ENCODE results near the gene SEC24A.
A peak's percentile ranks its signal among the peaks of the same experiment; 100 is the strongest.
"Not testable (repeated sequence)": the region's sequence is repeated elsewhere in the genome, so short reads cannot be mapped to it uniquely, and the experiment has no call there.

SEC24A gene

DNA sequence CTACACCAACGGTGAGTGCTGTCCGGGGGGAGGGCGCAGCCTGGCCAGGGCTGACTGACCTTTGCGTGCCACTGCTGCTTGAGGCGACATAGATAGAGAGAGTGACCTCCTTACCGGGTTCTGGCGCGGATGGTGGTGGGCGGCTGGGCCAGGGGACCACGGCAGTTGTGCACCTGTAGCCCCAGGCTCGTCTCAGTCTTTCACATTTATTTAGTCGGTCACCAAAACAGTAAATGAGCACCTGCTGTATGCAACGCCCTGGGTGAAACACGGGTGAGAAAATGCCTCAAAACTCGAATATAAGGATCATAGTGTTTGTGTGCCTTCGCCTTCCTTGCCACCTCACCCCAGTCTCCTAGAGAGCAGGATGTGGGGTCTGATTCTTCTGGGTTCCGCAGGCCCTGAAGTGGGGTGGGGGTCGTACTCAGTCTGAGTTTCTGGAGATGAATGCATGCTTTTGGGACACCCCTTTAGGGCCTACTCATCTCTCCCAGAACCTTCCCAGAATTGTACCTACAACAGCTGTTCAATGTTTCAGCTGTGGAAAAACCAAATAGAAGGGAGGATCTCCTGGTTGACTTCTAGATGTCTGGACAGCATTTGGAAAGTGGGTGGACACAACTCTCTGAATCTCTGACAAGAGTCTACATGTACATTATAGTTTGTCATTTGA lies 714 bp downstream of the SEC24A start:
- no peaks in the 10 kb centered on the region for H3K9me3 ChIP-seq (replicated peaks; ENCODE audit: insufficient read depth, low read length)
- peaks cover 32% of the 10 kb centered on the region for H3F3A ChIP-seq (ENCODE audit: insufficient read depth, low read length)
- H3K4me1 ChIP-seq (ENCODE audit: low read length) = peaks cover 16% of the 10 kb centered on the region
- peak overlapping the region; percentile 97 for H3K9ac ChIP-seq (ENCODE audit: low read length)
- no peaks in the 10 kb centered on the region for H3K27me3 ChIP-seq (replicated peaks; ENCODE audit: insufficient read depth, low read length)
- H3K79me2 ChIP-seq (ENCODE audit: low read length) = peaks cover 68% of the 10 kb centered on the region
- TF ChIP-seq, protein P1, sequence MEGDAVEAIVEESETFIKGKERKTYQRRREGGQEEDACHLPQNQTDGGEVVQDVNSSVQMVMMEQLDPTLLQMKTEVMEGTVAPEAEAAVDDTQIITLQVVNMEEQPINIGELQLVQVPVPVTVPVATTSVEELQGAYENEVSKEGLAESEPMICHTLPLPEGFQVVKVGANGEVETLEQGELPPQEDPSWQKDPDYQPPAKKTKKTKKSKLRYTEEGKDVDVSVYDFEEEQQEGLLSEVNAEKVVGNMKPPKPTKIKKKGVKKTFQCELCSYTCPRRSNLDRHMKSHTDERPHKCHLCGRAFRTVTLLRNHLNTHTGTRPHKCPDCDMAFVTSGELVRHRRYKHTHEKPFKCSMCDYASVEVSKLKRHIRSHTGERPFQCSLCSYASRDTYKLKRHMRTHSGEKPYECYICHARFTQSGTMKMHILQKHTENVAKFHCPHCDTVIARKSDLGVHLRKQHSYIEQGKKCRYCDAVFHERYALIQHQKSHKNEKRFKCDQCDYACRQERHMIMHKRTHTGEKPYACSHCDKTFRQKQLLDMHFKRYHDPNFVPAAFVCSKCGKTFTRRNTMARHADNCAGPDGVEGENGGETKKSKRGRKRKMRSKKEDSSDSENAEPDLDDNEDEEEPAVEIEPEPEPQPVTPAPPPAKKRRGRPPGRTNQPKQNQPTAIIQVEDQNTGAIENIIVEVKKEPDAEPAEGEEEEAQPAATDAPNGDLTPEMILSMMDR (IDR thresholded peaks at IDR 0.05; ENCODE audit: low read length) = no peak
- TF ChIP-seq EZH2 (optimal IDR thresholded peaks at IDR 0.05; ENCODE audit: low read depth, low read length) = no peak
- TF ChIP-seq EZH2phosphoT487 (IDR thresholded peaks at IDR 0.05; ENCODE audit: low read length) = no peak
- peak overlapping the region; percentile 80 for H3K4me2 ChIP-seq (ENCODE audit: low read depth, low read length)
- H3K27ac ChIP-seq (ENCODE audit: low read length) = peak overlapping the region; percentile 99
- peak; percentile 12 for DNase-seq
- peak overlapping the region; percentile 31 for H2AFZ ChIP-seq (ENCODE audit: low read length)
- no peaks in the 10 kb centered on the region for H3K36me3 ChIP-seq (replicated peaks; ENCODE audit: insufficient read depth, low read length)
- peak overlapping the region; percentile 78 for H3K4me3 ChIP-seq (ENCODE audit: low read length)
- no peaks in the 10 kb centered on the region for H4K20me1 ChIP-seq (ENCODE audit: insufficient read depth, low read length)
- H3K9me2 ChIP-seq (replicated peaks; ENCODE audit: insufficient read depth, low read length) = no peaks in the 10 kb centered on the region

- Histone ChIP-seq H3F3A (ENCODE audit: insufficient read depth, low read length) (peaks cover 24% of the 10 kb centered on the region), H3K27ac (ENCODE audit: low read length) (peak overlapping the region; percentile 99; the same call in 1 of the 2 replicates), H3K4me2 (ENCODE audit: low read depth, low read length) (peak overlapping the region; percentile 80; the same call in 1 of the 2 replicates), H3K9ac (ENCODE audit: low read length) (peak overlapping the region; percentile 97; the same call in 1 of the 2 replicates), H3K79me2 (ENCODE audit: low read length) (peaks cover 74% of the 10 kb centered on the region), H3K4me3 (ENCODE audit: low read length) (peak overlapping the region; percentile 78)
- not testable (repeated sequence) for H3K4me1 ChIP-seq (ENCODE audit: low read length); H2AFZ ChIP-seq (ENCODE audit: low read length); H3K9me2 ChIP-seq (replicated peaks; ENCODE audit: insufficient read depth, low read length); H3K27me3 ChIP-seq (replicated peaks; ENCODE audit: insufficient read depth, low read length); DNase-seq; H3K36me3 ChIP-seq (replicated peaks; ENCODE audit: insufficient read depth, low read length); H4K20me1 ChIP-seq (ENCODE audit: insufficient read depth, low read length); H3K9me3 ChIP-seq (replicated peaks; ENCODE audit: insufficient read depth, low read length)
Observed at GRCh38 chr5:134650660-134651059, 2.1 kb downstream of the SEC24A start.

DNA sequence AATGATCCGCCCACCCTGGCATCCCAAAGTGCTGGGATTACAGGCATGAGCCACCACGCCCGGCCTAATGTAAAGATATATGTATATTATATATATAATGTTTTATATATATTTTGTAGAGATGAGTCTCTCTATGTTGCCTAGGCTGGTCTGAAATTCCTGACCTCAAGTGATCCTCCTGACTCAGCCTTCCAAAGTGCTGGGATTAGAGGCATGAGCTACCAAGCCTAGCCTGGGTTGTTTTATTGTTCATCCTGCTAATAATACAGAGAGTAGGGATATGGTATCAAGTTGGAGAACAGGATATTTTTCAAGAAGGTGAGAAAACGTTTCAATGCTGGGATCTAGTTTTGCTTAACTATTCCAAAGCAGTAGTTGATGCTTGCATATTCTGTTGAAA lies 2.9 kb downstream of the SEC24A start:
- H4K20me1 ChIP-seq (ENCODE audit: insufficient read depth, low read length) = no peaks in the 10 kb centered on the region
- H3K27me3 ChIP-seq (replicated peaks; ENCODE audit: insufficient read depth, low read length) = no peaks in the 10 kb centered on the region
- H3K4me2 ChIP-seq (ENCODE audit: low read depth, low read length) = no peak overlapping the region
- no peaks in the 10 kb centered on the region for H3K9me2 ChIP-seq (replicated peaks; ENCODE audit: insufficient read depth, low read length)
- H2AFZ ChIP-seq (ENCODE audit: low read length) = no peak overlapping the region
- DNase-seq = no peak
- no peaks in the 10 kb centered on the region for H3K36me3 ChIP-seq (replicated peaks; ENCODE audit: insufficient read depth, low read length)
- peaks cover 78% of the 10 kb centered on the region for H3K79me2 ChIP-seq (ENCODE audit: low read length)
- H3F3A ChIP-seq (ENCODE audit: insufficient read depth, low read length) = peaks cover 24% of the 10 kb centered on the region
- H3K9me3 ChIP-seq (replicated peaks; ENCODE audit: insufficient read depth, low read length) = no peaks in the 10 kb centered on the region
- H3K9ac ChIP-seq (ENCODE audit: low read length) = no peak overlapping the region
- no peaks in the 10 kb centered on the region for H3K4me1 ChIP-seq (ENCODE audit: low read length)
- no peak overlapping the region for H3K27ac ChIP-seq (ENCODE audit: low read length)
- no peak overlapping the region for H3K4me3 ChIP-seq (ENCODE audit: low read length)
- TF ChIP-seq EZH2phosphoT487 (IDR thresholded peaks at IDR 0.05; ENCODE audit: low read length) (no peak), EZH2 (optimal IDR thresholded peaks at IDR 0.05; ENCODE audit: low read depth, low read length) (no peak)
- TF ChIP-seq, protein P1 (IDR thresholded peaks at IDR 0.05; ENCODE audit: low read length) = no peak

DNA sequence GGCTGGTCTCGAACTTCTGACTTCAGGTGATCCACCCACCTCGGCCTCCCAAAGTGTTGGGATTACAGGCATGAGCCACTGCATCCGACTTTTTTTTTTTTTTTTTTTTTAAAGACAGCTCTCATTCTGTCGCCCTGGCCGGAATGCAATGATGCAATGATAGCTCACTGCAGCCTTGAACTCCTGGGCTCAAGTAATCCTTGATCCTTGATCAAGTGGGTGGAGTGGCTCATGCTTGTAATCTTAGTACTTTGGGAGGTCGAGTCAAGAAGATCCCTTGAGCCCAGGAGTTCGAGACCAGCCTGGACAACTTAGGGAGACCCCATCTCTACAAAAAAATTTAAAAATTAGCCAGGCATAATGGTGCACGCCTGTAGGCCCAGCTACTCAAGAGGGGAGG lies 8.1 kb downstream of the SEC24A start:
- Histone ChIP-seq H3K36me3 (replicated peaks; ENCODE audit: insufficient read depth, low read length) (peaks cover 14% of the 10 kb centered on the region), H3K4me3 (ENCODE audit: low read length) (no peak overlapping the region), H3K9me3 (replicated peaks; ENCODE audit: insufficient read depth, low read length) (no peaks in the 10 kb centered on the region), H3K9me2 (replicated peaks; ENCODE audit: insufficient read depth, low read length) (no peaks in the 10 kb centered on the region), H4K20me1 (ENCODE audit: insufficient read depth, low read length) (peaks cover 19% of the 10 kb centered on the region; the same call in 1 of the 2 replicates), H3K4me1 (ENCODE audit: low read length) (no peaks in the 10 kb centered on the region), H3K79me2 (ENCODE audit: low read length) (peaks cover 98% of the 10 kb centered on the region), H3K27me3 (replicated peaks; ENCODE audit: insufficient read depth, low read length) (no peaks in the 10 kb centered on the region), H3K27ac (ENCODE audit: low read length) (no peak overlapping the region), H3F3A (ENCODE audit: insufficient read depth, low read length) (no peaks in the 10 kb centered on the region; the same call in 1 of the 2 replicates), H2AFZ (ENCODE audit: low read length) (no peak overlapping the region), H3K4me2 (ENCODE audit: low read depth, low read length) (no peak overlapping the region), H3K9ac (ENCODE audit: low read length) (no peak overlapping the region)
- DNase-seq = no peak
- TF ChIP-seq EZH2 (optimal IDR thresholded peaks at IDR 0.05; ENCODE audit: low read depth, low read length) (no peak), EZH2phosphoT487 (IDR thresholded peaks at IDR 0.05; ENCODE audit: low read length) (no peak)
- TF ChIP-seq, protein P1 (IDR thresholded peaks at IDR 0.05; ENCODE audit: low read length) = no peak

Data from MM.1S (cell line).